T1000 (cell line): ENCODE data around the gene TENM3.

ENCODE experiments used
- DNase-seq: peaks from one replicate; lab custom pipeline; 2025; ENCODE audit warnings: mixed read lengths; lab: John Stamatoyannopoulos, UW

TENM3 gene

GRCh38 chr4:182400790-182401189 lies 157.6 kb downstream of the TENM3 start:
- DNase-seq: no peak

- DNase-seq: no peak
Measured at GRCh38 chr4:182404376-182404775, 161.2 kb downstream of the TENM3 start.

DNA sequence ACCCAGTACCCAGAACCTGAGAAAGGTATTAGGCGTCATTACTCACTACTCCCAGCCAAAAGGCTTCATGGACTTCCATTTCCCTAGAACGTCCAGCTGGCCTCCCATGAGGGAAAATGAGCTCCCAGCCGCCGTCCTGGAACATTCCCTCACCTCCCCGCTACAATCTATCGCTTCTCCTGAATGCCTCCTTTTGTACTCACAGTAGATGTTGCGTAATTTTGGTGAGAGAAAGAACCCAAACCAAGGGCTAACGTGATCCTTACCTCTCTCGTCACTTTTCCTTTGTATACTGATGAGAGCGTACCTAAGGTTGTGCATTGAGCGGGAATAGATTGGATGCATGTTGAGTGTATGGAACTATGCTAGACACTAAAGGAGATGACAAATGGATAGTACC lies 161.9 kb downstream of the TENM3 start:
- no peak for DNase-seq

DNA sequence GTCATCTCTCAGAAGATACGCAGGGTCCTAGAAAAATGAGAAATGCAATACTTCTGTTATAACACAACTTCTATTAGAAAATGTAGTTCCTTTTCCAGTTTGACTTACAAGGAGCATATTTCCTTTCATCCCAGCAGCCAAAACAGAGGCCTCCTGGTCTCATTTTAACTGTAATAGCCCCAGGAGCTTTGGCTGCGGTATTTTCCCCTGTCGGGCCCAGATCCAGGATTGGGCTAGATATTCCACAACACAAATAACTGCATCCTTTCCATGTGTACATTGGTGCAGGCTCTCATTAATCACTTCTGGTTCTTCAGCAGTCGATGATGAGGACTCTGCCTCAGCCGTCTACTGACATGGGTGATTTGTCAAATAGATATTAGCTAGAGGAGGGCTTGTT lies 166.1 kb downstream of the TENM3 start:
- no peak for DNase-seq

DNA sequence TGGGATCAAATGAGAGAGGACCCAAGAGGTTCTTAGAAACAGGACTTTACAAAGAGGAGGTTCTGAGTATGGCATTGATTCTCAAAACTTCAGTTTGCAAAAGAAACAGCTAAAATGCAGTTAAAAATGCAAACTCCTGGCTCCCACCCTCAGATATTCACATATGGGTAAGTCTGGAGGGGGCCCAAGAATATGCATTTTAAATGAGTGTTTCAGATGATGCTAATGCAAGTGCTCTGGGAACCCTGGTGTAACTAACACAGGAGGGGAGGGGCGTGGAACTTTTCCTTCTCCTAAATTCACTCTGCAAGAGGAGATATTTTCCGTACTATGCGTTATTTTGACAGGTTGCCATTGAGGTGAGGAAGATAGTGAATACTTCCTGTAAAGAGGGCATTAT lies 168.2 kb downstream of the TENM3 start:
- no peak for DNase-seq

DNA sequence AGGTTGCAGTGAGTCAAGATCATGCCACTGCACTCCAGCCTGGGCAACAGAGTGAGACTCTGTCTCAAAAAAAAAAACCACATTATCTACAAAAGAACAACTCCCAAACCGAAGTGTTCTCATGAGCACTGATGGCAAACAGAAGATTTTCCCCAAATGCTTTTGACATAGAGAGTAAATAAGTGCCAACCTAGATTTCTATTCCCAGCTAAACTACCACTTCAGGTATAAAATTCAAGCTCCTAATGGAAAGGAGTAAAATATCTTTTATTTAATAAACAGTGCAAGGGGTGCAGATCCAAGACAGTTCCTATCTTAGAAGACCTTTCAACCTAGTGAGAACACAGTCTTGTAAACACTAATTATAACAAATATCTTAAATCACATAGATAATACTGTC lies 170.3 kb downstream of the TENM3 start:
- DNase-seq: no peak

GRCh38 chr4:182415116-182415515 lies 171.9 kb downstream of the TENM3 start:
- no peak for DNase-seq

DNA sequence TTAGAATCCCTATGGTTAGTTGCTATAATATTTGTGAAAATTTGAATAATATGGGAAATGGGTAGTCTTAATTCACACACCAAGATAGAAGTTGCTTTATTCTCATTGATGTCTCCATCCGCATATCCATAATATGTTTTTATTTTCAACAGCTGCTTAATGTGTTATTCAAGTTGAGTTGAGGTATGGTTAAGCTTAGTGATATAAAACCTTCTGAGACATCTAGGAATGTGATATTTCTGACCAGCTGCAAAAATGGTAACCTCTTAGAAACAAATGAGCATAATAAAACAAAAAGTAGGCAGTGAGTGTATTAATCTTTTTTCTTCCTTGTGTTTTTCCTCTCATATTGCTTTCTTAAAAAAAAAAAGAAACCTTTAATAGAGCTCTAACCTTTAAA lies 172.9 kb downstream of the TENM3 start:
- DNase-seq: no peak

- DNase-seq: no peak
Measured at GRCh38 chr4:182418054-182418734, 175.0 kb downstream of the TENM3 start.

DNA sequence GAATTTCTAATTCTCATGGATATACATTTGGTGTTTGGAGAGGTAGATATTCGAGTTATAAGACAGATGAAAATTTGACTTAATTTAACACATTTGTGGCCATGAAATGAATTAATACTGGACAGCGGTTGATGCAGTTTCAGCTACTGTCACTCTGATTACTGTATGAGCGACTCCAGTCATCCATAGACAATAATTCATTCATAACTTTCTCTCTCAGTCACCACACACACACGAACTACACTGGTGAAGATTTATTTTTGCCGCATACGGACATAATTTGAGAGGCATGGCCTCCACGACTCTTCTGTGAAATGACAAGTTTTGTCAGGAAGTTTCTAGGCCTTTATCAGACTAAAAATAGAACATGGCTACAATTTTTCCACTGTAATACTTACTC lies 177.0 kb downstream of the TENM3 start:
- DNase-seq: no peak

DNA sequence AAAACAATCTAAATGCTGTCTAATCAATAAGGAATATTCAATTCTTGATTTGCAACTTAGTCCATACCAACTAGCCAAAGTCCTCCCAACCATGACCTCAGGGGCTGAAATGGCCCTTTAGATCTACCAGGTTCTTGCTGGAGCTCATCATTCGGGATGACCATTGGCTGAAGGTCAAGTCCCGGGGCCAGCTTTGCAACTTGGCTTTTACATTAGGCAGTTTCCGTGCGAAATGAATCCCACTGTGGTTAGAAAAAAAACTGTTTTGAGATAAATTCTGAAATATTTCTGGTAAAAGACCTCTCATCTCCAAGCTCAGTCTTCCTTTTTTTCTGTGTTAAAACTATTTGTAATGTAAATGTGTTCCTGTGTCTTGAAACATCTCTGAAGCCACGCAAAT lies 178.6 kb downstream of the TENM3 start:
- DNase-seq: no peak

- no peak for DNase-seq
Measured at GRCh38 chr4:182425302-182425701, 182.1 kb downstream of the TENM3 start.

DNA sequence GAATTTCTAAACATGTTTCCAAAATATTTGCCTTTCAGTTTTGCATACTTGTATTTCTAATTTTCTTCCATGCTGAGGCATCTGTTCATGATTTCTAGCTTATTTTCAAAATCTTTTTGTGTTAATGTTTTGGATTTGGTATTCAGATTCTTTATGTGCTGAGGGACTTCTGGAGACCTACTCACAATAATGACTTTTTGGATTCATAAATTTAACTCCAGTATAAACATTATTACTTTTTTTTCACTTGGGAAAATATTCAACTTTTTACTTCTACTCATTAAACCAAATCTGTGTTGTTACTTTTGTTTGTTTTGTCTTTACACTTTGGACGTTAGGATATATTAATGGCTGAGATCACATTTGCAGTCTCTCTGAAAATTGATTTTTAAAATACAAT lies 183.7 kb downstream of the TENM3 start:
- DNase-seq: no peak

DNA sequence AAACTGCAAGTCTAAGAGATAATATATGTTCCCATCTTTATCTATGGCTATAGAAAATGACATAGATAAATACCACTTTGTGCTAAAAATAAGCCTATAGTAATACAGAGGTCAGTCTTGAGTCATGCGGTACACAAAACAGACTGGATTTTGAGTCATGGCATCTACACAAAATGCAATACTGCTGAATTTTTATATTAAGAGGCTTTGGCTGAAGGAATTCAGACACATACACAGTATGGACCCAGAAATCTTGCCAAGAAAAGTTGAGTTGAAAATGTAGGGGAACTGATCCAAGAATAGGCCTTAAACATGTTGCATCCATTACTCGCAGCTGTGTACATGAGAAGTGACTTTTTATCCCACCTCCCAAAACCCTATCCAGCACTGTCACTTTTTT lies 184.4 kb downstream of the TENM3 start:
- DNase-seq: no peak

GRCh38 chr4:182429896-182430295 lies 186.7 kb downstream of the TENM3 start:
- no peak for DNase-seq

GRCh38 chr4:182432819-182433218 lies 189.6 kb downstream of the TENM3 start:
- DNase-seq: no peak

DNA sequence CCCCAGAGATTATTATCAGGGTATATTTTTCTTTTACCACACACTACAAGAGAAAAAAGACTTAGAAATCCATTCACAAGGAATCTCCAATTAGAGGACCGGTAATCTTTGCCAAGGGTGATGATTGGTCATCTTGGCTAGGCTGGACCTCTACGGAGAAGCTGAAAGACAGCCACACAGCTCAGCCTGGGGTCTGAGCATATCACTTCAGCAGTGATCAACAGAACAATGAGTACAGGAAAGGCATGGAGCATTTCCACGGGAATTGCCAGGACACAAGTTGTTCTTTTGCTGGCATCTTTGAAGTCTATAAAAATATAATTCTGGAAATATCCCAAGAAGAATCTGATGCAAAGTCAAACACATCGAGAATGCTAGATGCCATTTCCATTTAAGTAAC lies 191.5 kb downstream of the TENM3 start:
- no peak for DNase-seq

- DNase-seq: no peak
Measured at GRCh38 chr4:182435401-182435800, 192.2 kb downstream of the TENM3 start.

GRCh38 chr4:182443070-182443469 lies 199.9 kb downstream of the TENM3 start:
- DNase-seq: no peak

DNA sequence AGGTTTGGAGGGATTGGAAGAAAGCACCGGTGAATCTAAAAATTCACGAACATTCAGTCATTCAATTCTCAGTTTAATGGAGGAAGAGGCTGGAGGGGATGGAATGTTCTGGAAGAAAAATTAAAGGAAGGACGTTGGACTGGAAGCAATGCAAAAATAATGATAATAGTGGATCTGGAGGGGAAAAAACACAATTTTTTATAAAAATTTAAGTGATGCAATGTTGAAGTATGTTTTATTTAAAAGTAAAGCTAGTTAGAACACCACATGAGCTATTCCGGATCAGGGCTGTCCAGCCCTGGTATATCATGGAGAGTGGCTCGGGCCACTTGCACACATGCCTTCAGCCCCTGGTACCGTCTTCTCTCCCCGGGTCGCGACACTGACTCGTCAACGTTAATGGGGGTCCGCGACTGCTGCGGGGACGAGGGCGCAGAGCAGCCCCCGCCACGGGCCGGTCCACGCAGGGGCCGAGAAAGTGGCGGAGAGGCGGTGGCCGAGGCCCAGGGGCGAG lies 204.6 kb downstream of the TENM3 start:
- no peak for DNase-seq

GRCh38 chr4:182448281-182449151 lies 205.3 kb downstream of the TENM3 start:
- peak; percentile 73 for DNase-seq

DNA sequence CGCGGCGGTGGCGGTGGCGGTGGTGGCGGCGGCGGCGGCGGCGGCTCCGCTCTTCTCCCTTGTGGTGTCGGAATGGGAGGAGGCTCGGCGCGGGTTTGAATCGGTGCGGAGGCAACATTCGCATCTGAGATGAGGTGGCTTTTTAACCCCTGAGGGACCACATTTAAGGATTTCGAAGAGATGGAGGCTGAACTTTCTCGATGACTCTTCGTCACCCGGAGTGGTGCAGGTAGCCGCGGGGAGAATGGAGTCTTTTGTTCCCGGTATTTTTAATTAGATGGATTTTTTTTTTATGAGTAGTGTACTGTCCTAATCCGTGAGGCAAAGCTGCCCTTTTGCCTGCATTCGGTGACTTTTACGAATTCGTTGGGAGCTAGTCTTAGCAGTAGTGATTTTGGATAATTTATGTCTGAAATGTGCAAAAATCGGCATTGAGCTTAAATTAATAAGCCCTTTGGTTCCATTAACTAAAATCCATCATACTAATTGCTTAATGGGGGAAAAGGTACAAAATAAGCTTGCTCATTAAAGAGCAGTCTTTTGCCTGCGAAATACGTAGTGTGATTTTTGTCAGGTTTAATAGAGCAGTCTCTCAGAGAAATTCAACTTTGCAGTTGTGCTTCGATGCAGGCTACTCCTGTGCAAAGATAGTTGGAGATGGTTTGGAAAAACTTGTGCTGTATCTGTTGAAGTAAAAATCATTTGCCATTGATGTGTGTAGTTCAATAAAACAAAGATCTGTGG lies 206.2 kb downstream of the TENM3 start:
- DNase-seq: no peak
